Omental fat pad (tissue), 4 donors: ENCODE data around the gene MTCH2. TPM values are rescaled to one million over a fixed set of nuclear protein-coding genes. Genes with fewer than 3 reads are reported as not detected.

Experiments
- ATAC-seq: fragments of 150-250 bp; one replicate; pipeline ENCODE4 v1.9.1; 2016; ENCODE audit warnings: mild to moderate bottlenecking, moderate library complexity; ENCODE audit not compliant: low FRiP score
- DNase-seq: peaks from one replicate; pipeline ENCODE4 v3.0.0-alpha.2; 2019; ENCODE audit warnings: low spot score
- CTCF ChIP-seq, 3 donors: fragments of 450-650 bp; IDR thresholded peaks; one replicate each; pipeline ENCODE4 v1.5.1; 2016 to 2017; ENCODE audit warnings: antibody characterized with exemption in 3 of 3, mild to moderate bottlenecking in 3 of 3, moderate library complexity in 2 of 3
- total RNA-seq, 4 donors: library from RNA; depleted of rRNA; stranded (reverse); fragments of >200 nt; gene quantifications; one replicate each; pipeline ENCODE4 v1.1.0, GENCODE V29; 2016

The MTCH2 gene
- total RNA-seq, 4 donors from 2014 or later, result 38.6 to 68.9 (median 55.6) TPM

GRCh38 chr11:47589977-47590861 is 52.1 kb downstream of the MTCH2 start:
- DNase-seq (no peak), ATAC-seq (peak; percentile 46)
- TF ChIP-seq CTCF (IDR thresholded peaks at IDR 0.05), result no peak

GRCh38 chr11:47589584-47589976 is 52.8 kb downstream of the MTCH2 start:
- no peak for DNase-seq
- TF ChIP-seq CTCF (IDR thresholded peaks at IDR 0.05), result no peak

GRCh38 chr11:47589118-47589517 is 53.2 kb downstream of the MTCH2 start:
- ATAC-seq, result no peak
- no peak for TF ChIP-seq CTCF (IDR thresholded peaks at IDR 0.05)
- no peak for DNase-seq

More at GRCh38 chr11:47589584-47589976, 52.8 kb downstream of the MTCH2 start:
- ATAC-seq, result peak; percentile 16

GRCh38 chr11:47587723-47588326 is 54.5 kb downstream of the MTCH2 start:
- DNase-seq (no peak), ATAC-seq (no peak)
- TF ChIP-seq CTCF (IDR thresholded peaks at IDR 0.05), result no peak

GRCh38 chr11:47587039-47587716 is 55.2 kb downstream of the MTCH2 start:
- ATAC-seq (no peak), DNase-seq (no peak)
- no peak for TF ChIP-seq CTCF (IDR thresholded peaks at IDR 0.05)

GRCh38 chr11:47586098-47586855 is 56.1 kb downstream of the MTCH2 start, which contains the start of gene FAM180B:
TSS of gene FAM180B (plus strand) at chr11:47586678. CDS start at chr11:47586769, 91 bp downstream.
- no peak for DNase-seq
- no peak for TF ChIP-seq CTCF (IDR thresholded peaks at IDR 0.05)
- ATAC-seq, result no peak
